Thoracic aorta (tissue), 2 donors: ENCODE measurements around the gene IL3. TPM values are rescaled to one million over a fixed set of nuclear protein-coding genes. Genes with fewer than 3 reads are reported as not detected.
"Not testable (repeated sequence)": the region's sequence is repeated elsewhere in the genome, so short reads cannot be mapped to it uniquely, and the experiment has no call there.

ENCODE experiments used
- ATAC-seq: fragments of 150-250 bp; one replicate; pipeline ENCODE4 v1.8.0; 2017; ENCODE audit warnings: low read depth; ENCODE audit not compliant: insufficient number of reproducible peaks, low FRiP score
- DNase-seq: peaks from one replicate; pipeline ENCODE4 v3.0.0-alpha.2; 2020; ENCODE audit warnings: low spot score
- H3K27ac ChIP-seq, 2 donors: fragments of 200-600 bp; sonication (generic); 1 replicate in 1 of 2; 2 replicates in 1 of 2; pipeline ENCODE4 v1.5.1; 2016; ENCODE audit warnings: mild to moderate bottlenecking in 2 of 2, moderate library complexity in 2 of 2
- H3K27me3 ChIP-seq: fragments of 200-600 bp; sonication (generic); replicated peaks from 2 replicates; pipeline ENCODE4 v1.6.0; 2016; ENCODE audit warnings: mild to moderate bottlenecking; ENCODE audit not compliant: insufficient read depth
- H3K36me3 ChIP-seq: fragments of 200-600 bp; sonication (generic); one replicate; pipeline ENCODE4 v1.5.1; 2016
- H3K4me1 ChIP-seq, 2 donors: fragments of 200-600 bp; sonication (generic); 1 replicate in 1 of 2; 2 replicates in 1 of 2; pipeline versions ENCODE4 v1.5.1 to v1.6.0; 2016; ENCODE audit warnings: low read depth in 2 of 2, mild to moderate bottlenecking in 1 of 2; ENCODE audit not compliant: control insufficient read depth in 1 of 2
- H3K4me3 ChIP-seq: fragments of 200-600 bp; sonication (generic); 2 replicates; pipeline ENCODE4 v1.5.1; 2016; ENCODE audit warnings: mild to moderate bottlenecking
- H3K9me3 ChIP-seq: fragments of 200-600 bp; sonication (generic); 2 replicates; pipeline ENCODE4 v1.5.1; 2016
- total RNA-seq, 2 donors: library from RNA; depleted of rRNA; stranded (reverse); fragments of >200 nt; gene quantifications; one replicate each; pipeline versions ENCODE4 v1.1.0 to v1.2.3, GENCODE V29; 2016
- TF ChIP-seq, protein P1 (sequence below): fragments of 200-600 bp; sonication (generic); IDR thresholded peaks from one replicate; pipeline ENCODE4 v1.5.1; 2019; ENCODE audit warnings: antibody characterized with exemption

Gene IL3
- total RNA-seq, 2 donors from 2014 or later = not detected

DNA sequence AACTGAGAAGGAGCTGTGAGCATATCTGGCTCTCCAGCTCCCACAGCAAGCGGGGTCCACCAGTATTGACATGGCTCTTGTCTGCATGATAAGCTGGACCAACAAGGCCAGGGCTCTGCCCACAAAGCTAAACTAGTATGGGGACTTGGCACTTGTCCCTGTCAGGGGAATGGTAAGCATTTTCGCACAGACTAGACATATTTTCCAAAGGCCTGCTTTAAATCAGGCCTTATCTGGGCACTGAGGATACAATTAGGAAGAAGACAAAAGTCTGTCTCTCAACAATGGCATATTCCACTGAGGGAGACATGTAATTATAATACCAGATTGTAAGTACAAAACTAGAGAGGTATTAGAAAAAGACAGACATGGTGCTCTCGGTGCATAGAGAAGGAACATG lies 45.2 kb downstream of the IL3 start:
- H3K27ac ChIP-seq = no peak overlapping the region
- DNase-seq = no peak
- no peaks in the 10 kb centered on the region for H3K9me3 ChIP-seq
- TF ChIP-seq, protein P1, sequence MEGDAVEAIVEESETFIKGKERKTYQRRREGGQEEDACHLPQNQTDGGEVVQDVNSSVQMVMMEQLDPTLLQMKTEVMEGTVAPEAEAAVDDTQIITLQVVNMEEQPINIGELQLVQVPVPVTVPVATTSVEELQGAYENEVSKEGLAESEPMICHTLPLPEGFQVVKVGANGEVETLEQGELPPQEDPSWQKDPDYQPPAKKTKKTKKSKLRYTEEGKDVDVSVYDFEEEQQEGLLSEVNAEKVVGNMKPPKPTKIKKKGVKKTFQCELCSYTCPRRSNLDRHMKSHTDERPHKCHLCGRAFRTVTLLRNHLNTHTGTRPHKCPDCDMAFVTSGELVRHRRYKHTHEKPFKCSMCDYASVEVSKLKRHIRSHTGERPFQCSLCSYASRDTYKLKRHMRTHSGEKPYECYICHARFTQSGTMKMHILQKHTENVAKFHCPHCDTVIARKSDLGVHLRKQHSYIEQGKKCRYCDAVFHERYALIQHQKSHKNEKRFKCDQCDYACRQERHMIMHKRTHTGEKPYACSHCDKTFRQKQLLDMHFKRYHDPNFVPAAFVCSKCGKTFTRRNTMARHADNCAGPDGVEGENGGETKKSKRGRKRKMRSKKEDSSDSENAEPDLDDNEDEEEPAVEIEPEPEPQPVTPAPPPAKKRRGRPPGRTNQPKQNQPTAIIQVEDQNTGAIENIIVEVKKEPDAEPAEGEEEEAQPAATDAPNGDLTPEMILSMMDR = no peak
- H3K27me3 ChIP-seq = no peaks in the 10 kb centered on the region
- no peak overlapping the region for H3K4me3 ChIP-seq
- H3K4me1 ChIP-seq = peaks cover 17 to 26% of the 10 kb centered on the region in 2 donors
- H3K36me3 ChIP-seq = no peaks in the 10 kb centered on the region
- ATAC-seq = no peak

DNA sequence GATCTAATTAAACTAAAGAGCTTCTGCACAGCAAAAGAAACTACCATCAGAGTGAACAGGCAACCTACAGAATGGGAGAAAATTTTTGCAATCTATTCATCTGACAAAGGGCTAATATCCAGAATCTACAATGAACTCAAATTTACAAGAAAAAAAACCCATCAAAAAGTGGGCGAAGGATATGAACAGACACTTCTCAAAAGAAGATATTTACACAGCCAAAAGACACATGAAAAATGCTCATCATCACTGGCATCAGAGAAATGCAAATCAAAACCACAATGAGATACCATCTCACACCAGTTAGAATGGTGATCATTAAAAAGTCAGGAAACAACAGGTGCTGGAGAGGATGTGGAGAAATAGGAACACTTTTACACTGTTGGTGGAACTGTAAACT lies 48.0 kb downstream of the IL3 start:
- not testable (repeated sequence) for ATAC-seq, H3K36me3 ChIP-seq, H3K27me3 ChIP-seq, DNase-seq, H3K27ac ChIP-seq, H3K4me3 ChIP-seq
- Histone ChIP-seq H3K9me3 (peaks cover 10% of the 10 kb centered on the region), H3K4me1 (peaks cover 11 to 14% of the 10 kb centered on the region in 2 donors)

DNA sequence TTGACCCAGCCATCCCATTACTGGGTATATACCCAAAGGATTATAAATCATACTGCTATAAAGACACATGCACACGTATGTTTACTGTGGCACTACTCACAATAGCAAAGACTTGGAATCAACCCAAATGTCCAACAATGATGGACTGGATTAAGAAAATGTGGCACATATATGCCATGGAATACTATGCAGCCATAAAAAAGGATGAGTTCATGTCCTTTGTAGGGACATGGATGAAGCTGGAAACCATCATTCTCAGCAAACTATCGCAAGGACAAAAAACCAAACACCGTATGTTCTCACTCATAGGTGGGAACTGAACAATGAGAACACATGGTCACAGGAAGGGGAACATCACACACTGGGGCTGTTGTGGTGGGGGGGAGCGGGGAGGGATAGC lies 48.5 kb downstream of the IL3 start:
- not testable (repeated sequence) for H3K27me3 ChIP-seq, DNase-seq, ATAC-seq, H3K36me3 ChIP-seq, H3K27ac ChIP-seq, H3K4me3 ChIP-seq
- Histone ChIP-seq H3K9me3 (peaks cover 10% of the 10 kb centered on the region), H3K4me1 (peaks cover 7 to 10% of the 10 kb centered on the region in 2 donors)

DNA sequence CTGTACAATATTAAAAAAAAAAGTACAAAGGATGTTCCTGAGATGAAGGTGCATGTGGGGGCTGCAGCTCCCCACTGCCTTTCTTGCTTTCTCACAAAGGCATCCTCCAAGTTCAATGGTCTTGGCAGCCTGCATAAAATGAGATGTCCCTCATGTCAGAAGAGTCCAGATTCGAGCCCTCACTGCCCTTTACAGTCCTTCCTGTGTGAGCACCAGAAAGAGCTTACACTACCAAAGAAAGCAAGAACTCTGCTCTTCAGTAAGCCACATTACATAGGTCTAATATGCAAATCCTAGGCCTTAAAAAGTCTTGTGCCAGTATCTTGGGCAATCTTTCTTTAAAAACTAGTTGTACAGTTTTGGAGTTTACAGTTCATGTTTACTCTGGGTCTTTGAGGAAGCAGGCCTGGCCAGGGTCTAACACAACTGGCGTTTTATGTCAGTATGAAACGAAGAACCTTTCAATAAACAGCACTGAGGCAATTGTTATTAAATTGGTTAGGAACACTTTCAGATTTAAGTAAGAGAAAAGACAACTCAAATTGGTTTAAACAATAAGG lies 49.1 kb downstream of the IL3 start:
- Histone ChIP-seq H3K4me1 (peaks cover 1 to 4% of the 10 kb centered on the region in 2 donors), H3K27me3 (no peaks in the 10 kb centered on the region), H3K27ac (no peak overlapping the region), H3K9me3 (peaks cover 10% of the 10 kb centered on the region), H3K36me3 (no peaks in the 10 kb centered on the region), H3K4me3 (no peak overlapping the region)
- no peak for ATAC-seq
- no peak for DNase-seq
- TF ChIP-seq, protein P1 = no peak

DNA sequence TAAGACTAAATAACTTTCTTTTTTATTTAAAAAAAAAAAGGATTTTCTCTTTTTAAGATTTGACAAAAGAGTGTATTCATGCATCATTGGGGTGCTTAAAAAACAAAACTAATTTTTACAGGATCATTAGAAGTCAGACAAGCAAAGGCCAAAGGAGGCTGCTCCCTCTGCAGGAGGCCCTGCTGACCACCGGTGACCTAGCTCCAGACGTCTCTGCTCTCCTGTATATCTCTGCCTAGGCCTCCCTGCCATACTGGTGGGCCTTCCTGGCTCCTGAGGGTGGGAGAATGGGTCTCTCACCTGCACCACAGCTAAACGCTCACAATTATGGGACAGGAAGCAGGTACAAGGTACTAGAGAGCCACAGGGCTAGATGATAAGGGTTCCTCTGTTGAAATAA lies 49.7 kb downstream of the IL3 start:
- TF ChIP-seq, protein P1 = no peak
- DNase-seq (no peak), ATAC-seq (no peak)
- Histone ChIP-seq H3K4me1 (no peaks in the 10 kb centered on the region), H3K36me3 (no peaks in the 10 kb centered on the region), H3K4me3 (no peak overlapping the region), H3K27ac (no peak overlapping the region), H3K9me3 (peaks cover 10% of the 10 kb centered on the region), H3K27me3 (no peaks in the 10 kb centered on the region)

DNA sequence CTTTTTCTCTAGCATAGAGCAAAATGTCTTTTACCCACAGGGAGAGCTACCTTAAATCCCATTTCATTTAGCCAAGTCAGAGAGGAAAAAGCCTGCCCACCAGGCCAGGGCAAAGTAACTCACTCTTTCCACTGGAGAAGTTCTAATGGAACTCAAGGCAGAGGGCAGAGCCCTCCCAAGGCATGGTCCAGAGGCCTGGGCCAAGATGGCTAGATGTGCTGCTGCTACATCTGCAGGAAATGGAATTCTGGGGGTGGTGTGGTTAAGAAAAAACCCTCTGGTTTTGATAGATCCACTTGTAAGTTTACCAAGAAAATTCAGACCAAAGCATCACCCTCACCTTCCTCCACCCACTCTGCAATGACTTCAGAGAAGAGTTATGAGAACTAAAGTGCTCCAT lies 50.5 kb downstream of the IL3 start:
- Histone ChIP-seq H3K4me1 (no peaks in the 10 kb centered on the region), H3K4me3 (no peak overlapping the region), H3K27ac (no peak overlapping the region), H3K36me3 (no peaks in the 10 kb centered on the region), H3K27me3 (no peaks in the 10 kb centered on the region), H3K9me3 (peaks cover 10% of the 10 kb centered on the region)
- DNase-seq (no peak), ATAC-seq (no peak)
- TF ChIP-seq, protein P1 = no peak
